Pons (tissue), 1 donor: ENCODE measurements around the gene PAM.

Experiments used
- DNase-seq: peaks from one replicate; pipeline ENCODE4 v3.0.0-alpha.2; 2016; ENCODE audit warnings: low spot score

The PAM gene

DNA sequence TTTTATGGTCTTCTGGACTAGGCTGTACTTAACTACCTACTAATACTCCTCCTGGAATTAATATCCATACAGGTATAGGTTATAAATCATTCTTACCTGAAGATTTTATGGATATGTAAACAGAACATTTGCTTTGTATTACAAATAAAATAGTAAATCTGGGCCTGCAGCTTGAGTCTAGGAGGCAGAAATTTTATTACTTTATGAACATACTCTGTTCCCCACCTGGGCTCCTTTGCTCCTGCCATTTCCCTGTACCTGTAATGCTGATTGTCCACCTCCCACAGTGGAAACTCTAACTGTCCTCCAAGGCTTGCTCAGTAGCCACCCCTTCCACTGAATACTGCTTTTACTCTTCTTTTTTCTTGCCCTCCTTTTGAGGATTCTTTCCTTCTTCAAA is 108.0 kb downstream of the PAM start:
- no peak for DNase-seq

DNA sequence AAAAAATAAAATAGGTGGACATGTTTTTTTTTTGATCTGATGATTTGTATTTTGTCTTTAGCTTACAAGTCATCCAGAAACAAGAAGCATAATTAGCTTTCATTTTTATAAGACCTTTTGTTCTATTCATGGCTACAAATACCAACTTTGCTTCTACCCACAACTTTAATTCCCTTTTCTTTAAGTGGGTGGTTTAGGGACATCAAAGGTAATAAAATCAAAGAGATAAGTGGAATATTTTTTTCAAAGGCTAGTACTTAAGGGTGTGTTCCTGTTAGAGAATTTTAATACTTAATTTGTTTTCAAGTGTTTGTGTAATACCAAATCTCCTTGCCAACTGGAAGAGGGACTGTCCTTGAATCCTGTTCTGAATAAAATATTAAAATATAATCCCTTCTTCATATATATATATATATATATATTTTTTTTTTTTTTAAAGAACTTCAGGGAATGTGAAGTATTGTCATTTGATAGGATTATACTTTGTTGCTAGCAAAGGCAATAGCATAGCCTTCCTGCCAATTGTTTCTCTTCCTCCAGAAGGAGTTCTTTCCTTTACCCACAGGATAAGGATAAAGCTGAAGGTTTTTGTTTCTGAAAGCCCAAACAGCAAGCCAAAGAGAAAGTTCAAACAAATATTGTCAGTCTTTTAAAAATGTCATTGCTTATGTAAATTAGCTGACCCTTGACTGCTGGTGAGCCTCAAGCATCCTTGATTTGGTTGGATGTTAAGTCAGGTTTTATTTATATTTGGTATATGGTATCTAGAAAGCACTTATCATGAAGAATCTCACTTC is 108.9 kb downstream of the PAM start:
- DNase-seq = no peak

DNA sequence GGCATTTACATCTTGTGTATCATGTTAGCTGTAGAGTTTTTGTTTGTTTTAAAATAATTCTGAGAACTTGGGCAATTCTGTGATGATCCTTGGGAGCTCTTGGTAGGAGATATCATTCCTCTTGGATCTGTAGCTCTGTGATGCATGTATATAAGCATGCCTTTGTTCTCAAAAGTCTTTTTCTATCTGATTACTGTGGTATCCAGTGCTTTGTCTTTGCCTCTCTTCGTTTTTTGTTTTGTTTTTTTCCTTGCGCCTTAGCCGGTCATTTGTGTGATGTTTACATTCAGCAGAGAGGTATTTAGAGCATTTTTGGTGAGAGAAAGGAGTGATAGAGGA is 110.0 kb downstream of the PAM start:
- DNase-seq = peak; percentile 32

DNA sequence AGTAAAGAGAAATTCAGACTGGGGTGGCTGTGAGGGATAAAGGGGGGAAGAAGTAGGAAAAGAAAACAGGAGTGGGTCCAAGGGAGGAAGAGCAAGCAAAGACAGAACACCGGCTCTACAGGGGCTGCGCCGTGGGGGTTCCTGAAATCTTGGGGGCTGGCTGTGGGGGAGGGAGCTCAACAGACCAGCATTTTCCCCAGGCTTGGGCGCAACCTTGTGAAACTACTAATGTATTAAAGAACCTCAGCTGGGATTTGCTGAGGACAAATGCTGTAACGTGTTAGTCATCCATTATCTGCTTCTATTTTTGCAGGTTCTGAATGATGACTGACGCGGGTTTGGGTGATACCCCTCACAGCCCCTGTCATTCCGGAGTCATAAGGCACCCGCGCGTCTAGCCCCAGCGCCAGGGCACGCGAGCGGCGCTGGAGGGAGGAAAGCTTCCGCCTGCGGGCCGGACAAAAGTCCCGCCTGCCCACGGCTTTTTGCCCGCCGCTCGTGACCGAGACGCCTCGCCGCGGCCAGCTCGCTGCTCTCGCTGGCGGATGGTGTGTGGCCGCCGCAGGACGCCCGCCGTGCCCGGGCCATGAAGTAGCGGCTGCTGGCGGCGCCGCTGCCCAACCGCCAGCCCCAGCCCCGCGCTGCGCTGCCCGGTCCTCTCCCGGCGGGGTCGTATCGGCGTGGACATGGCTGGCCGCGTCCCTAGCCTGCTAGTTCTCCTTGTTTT is 110.6 kb downstream of the PAM start:
- peak; percentile 29 for DNase-seq

DNA sequence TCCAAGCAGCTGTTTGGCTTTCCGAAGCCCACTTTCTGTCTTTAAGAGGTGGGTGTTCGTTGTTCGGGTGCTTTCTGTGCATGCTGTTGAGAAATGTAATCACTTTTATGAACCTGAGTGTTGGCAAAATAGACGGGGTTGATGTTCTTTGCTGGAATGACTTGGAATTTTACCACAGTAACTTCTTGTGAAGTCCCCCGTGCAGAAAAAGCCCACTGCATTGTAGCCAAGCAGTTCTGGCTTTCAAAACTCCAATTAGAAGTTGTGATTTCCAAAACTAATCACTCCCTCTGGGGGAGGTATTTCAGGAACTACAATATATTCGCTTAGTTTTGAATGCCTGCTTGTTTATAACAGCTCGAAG is 111.1 kb downstream of the PAM start:
- no peak for DNase-seq

DNA sequence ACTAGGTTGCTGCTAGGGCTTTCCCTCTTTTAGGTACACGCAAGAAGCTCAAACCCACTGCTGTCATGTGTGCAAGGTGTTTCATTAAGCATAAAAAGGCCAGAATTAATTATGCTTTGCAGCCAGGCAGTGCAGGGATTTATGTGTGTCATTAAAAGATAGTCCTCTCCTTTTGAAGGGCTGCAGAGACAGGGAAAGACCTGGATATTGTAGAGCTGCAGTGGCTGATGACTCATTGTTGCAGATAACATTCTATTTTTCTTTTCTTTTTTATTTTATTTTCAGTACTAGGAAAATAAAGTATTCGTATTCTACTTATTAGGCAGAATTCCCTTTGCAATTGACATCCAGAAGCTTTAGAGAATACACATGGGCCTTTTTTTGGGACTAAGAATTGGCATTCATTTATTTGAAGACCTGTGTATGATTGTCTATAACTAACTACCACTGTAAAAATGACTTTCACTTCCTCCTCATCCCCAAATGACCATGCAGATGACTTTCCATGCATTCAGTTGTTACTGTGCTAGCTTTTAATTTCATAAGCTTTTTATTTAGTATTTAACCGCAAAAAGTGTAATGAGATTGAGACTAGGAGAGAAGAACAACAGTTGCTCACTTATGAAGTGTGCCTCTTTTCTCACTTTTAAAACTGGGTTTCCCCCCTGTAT is 113.0 kb downstream of the PAM start:
- no peak for DNase-seq

DNA sequence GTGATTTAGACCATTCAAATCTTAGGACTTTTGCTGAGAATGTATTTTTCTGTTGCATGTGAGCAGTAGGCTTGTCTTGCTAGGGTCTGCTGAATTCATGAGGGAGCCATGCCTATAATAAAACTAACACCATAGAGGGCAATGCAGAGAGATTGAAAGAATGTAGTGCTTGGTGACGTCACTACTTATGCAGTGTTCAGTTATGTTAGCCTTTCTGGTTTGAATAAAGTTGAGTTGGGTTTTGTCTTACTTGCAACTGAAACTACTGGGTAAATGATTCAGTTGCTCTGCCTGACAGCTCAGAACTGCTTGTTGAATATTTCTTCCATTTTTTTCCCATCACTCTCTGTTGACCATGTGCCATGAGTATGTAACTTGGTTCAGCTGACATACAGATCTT is 114.1 kb downstream of the PAM start:
- DNase-seq = no peak

DNA sequence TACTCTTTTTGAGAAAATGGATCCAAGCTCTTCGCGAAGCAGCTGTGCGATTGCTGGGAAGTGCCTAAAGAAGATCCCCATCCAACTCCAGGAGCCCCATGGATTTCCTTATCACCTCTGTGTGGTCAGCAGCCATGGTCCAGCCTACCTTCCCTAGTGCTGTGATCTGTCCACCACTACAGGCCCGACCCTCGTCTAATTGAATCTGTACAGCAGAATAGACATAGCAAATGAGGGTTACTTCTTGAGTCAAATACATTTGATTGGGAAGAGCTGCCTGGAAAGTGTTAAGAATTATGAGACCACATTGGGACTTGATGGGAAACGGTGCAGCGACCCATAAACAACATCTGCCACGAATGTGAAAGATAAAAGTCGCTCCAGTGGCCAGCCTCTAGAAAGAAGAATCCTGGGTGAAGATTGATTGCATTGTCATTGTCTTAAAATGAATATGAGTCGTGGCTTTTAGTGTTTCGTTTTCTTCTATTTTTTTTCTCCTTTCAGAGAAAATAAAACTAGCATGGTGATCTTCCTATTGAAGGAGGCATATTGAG is 118.4 kb downstream of the PAM start:
- DNase-seq = no peak

DNA sequence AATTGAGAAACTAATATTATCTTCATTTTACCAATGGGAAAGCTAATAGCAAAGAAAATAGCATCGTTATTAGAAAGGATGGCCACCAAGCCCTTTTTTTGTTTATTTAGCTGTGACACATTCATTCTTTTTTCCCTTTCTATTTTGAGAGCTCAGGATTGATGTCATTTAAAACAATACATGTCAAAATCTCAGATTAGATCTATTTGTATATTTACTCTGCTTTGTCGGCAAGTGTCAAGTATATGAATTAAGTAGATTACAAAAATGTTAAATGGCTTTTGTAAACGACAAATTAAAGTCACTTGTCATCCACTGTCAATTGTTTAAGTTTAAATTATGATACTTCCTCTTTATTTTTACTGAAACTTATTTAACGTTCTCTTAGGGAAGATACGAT is 118.9 kb downstream of the PAM start:
- DNase-seq = no peak

DNA sequence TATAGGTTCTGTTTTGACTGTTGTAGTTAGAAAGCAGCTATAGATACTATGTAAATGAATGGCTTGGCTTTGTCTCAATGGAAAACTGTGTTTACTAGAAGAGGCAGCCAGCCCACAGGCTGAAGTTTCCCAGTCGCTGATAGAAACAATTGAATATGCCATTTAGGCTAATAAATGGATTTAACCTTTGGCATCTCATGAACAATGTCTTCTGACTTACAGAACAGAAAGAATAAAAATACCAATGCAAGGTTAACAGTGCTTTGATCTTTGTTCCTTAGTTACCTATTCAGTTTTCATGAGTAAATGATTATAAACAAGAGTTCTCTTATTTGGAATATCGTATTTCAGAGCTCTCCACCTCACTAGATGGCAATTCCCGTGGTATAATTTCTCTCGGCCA is 120.6 kb downstream of the PAM start:
- DNase-seq = no peak

DNA sequence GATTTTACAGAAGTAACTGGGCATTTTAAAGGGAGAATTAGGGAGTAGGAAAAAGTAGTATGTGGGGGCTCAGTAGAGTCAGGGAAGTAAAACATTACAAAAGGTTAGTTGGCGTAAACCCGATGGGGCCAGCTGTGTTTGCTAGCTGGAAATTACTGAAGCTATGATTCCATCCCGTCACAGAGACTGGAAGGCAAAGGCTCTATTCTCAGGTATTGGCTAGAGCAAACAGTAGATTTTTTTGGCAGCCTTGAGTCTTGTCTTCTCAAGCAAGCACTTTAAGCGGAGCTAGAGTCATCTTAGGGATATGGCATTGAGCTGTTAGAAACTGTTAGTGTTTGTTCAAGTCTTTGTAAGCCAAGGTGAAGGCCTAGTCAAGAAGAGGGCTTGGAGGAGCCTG is 121.5 kb downstream of the PAM start:
- no peak for DNase-seq

DNA sequence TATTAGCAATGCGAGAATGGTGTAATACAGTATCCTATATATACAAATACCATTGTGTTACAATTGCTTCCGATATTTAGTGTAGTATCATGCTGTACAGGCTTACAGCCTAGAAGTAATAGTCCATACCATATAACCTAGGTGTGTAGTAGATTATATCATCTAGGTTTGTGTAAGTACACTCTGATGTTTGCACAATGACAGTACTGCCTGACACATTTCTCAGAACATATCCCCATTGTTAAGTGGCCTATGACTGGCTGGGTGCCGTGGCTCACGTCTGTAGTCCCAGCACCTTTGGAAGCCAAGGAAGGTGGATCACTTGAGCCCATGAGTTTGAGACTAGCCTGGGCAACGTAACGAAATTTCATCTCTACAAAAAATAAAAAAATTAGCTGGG is 124.6 kb downstream of the PAM start:
- DNase-seq = no peak

DNA sequence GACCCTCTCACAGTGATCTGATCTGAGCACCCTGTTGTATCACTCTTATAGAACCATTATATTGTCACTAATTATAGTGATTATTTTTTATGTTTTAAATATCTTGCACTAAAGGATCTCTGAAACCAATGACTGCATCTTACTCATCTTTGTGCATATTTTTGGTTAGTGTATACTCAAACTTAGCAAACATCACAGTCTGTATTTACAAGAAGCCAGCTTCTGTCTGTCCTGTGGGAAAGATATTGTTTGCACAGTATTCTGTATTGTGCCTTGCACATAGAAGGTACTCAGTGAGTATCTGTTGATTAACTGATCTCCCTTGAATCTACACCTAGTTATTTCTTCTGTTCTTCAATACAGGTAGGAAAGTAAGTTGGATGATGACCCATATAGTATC is 131.5 kb downstream of the PAM start:
- no peak for DNase-seq

DNA sequence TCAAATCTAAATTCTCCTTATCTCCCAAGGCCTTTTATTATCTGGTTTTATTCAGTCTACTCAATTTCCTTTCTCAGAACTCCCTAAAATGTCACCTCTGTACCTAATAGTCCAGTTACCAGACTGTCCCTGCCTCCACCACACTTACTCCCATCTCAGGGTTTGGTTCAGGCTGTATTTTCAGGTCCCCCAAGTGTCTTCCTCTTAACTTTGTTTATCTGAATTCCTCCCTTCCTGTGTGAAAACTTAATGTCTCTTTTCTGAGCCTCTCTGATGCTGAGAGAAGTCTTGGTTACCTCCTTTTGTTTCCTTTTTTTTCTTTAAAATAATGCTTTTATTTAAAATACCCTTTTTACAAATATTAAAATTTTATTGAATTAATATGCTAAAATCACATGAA is 133.4 kb downstream of the PAM start:
- DNase-seq = no peak

DNA sequence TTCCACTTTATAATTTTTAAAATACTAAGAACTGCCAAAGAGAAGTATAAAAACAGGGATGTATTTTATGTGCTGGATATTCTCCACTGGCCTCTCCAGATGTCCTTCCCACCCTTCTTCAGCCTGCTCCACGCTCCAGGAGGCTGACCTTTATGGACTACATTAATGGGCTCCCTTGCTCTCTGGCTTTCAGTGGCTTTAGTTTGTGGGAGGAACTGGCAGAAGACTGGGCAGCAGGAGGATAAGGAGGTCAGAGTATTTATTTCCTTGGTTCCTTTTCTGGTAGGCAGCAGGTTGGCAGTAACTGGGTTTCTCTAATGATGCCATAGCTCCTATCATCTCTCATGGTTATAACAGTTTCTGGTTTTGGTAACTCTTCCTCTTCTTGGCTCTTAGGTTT is 133.9 kb downstream of the PAM start:
- no peak for DNase-seq

DNA sequence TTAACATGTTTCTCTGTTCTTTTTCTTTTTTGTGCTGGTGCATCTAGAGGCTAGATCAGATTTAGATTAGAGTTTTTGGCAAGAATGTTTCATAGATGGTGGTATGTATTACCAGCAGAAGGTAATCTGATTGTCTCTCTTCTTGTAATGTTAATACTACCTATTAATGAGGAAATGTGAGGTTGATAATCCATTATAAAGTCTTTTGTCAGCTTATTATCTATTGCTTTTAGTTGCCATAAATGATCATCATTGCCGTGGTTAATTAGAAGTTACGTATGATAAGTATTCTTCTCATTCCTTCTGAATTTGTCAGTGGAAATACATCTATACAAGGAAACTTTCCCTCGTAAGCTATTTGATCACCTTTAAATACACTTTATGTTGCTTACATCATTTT is 135.0 kb downstream of the PAM start:
- no peak for DNase-seq

DNA sequence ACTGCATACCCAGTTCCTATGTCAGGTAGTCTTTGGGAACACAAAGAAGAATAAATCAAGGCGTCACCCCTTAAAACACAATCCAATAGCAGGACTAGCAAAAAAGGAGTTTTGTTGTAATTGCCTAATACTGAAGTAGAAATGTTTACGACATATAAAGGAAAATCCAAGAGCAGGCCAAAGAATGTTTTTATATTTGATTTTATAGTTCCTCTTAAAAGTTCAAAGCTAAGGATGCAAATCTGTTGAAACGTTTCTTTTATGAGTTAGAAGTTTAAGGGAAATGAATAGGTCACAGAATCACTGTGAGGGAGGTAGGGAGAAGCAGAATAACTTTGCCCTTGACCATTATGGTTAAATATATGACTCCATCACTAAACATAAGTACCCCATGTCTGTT is 136.1 kb downstream of the PAM start:
- DNase-seq = no peak

DNA sequence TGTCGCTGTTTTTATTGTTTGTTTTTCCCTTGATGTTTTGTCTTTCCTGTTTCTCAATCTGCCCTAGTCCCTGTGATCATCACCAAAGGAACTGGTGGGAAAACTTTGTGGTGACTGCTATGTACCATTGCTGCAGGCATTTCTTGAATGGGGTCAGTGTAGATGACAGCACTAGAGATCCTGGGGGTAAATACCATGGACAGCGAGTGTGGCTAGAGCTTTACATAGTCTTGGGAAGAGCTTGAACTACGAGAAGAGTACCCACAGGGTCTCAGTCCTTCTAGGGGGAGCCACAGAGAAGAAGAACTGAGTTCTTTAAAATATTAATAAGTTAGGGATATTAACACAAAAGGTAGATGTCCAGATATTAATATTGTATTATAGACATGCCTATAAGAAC is 138.8 kb downstream of the PAM start:
- no peak for DNase-seq

DNA sequence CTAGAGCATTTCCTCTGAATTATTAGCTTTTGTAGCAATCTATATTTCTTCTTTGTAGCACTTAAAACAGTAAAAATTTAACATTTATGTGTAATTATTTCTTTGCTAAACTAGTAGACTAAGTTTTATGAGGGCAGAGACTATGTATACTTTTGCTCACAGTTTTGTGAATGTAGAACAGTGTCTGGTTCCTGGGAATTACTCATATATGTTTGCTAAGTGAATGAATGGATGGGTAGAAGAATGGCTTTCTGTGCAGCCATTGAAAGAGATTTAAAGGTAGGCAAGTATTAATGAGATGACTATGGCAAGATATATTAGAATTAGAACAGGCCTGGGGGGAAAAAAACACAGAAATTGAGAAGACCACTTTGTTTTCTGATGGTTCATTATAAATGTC is 140.1 kb downstream of the PAM start:
- no peak for DNase-seq

DNA sequence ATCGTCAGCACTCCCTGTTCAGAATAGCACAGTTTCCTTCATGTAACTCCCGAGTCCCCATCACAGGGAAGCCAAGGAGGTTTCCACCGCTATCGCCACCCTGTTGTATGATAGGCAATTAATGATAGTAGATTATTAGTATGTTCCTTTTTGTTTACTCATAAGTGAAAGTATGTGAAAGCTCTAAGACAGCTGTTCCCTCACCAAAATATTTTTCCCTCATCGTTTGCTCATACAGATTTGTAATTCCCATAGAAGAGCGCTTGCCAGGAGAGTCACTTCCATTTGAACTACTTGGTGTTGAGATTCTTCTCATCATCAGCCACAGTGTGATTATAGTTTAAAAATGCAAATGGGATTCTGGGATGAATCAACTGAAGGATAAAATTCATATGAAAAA is 140.9 kb downstream of the PAM start:
- no peak for DNase-seq

DNA sequence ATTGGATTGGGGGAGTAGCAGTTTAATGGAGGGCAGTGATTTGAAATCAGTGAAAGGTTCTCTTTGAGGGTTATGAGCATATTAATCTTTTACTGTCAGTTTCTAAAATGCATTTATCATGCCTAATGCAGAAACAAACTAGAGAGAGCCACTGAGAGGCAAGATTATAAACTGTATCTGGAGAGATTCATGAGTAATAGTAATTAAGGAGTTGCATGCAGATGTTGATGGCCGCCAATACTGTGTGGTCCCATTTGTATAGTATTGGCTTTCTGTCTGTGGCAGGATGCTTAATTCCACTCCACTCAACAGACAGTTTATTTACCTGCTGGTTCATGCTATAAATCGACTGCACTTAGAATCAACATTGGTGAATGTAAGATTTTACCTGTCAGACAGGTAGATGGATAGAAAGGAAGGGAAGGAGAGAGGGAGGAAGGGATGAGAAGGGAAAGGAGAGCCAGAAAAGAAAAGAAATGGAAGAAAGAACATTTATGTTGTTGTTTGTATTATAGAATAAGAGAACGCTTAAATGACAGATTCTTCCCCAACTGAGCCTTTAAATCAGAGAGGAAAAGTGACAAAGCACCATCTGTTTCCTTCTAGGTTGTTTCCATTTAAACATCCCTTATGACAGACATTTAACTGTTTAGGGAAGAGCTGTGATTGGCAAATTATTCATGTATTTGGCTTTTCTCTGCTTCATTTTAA is 146.5 kb downstream of the PAM start:
- no peak for DNase-seq

DNA sequence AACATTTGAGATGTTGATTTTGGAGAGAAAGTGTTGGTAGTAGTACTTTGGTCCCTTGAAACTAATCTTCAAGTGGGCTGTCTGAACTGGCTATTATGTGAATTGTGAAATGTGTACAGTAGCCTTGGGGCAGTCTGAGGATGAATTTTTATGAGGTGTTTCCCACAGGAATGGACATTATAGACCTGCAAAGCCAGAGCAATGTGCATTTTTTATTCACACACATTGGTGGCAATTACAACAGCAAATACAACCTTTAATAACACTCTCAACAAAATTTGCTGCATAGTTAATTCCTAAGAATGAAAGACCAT is 147.0 kb downstream of the PAM start:
- no peak for DNase-seq

DNA sequence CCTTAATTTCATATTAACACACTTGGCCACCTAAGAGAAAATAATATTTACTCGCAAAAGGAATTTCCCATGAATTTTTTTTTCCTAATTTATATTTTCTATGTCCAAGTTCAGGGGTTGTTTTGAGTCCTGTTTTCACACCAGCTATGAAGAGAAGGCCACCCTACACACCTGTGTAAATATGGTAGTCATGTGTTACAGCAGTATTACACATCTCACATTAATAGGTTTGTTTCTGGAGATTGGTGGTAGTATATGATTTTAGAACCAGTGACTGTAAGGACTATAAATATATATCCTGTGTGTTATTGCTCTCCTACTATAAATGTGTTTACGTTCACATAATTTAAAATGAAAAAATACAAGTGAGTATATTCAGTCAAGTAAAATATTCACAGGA is 147.5 kb downstream of the PAM start:
- no peak for DNase-seq
